GM12872 (cell line): ENCODE results near the gene HNRNPL.

Experiments used
- TF ChIP-seq, protein P1 (sequence below): IDR thresholded peaks from 3 replicates; pipeline ENCODE4 v1.5.1; 2011; ENCODE audit warnings: low read depth, mild to moderate bottlenecking, low read length, moderate library complexity; ENCODE audit not compliant: insufficient read depth

The HNRNPL gene

DNA sequence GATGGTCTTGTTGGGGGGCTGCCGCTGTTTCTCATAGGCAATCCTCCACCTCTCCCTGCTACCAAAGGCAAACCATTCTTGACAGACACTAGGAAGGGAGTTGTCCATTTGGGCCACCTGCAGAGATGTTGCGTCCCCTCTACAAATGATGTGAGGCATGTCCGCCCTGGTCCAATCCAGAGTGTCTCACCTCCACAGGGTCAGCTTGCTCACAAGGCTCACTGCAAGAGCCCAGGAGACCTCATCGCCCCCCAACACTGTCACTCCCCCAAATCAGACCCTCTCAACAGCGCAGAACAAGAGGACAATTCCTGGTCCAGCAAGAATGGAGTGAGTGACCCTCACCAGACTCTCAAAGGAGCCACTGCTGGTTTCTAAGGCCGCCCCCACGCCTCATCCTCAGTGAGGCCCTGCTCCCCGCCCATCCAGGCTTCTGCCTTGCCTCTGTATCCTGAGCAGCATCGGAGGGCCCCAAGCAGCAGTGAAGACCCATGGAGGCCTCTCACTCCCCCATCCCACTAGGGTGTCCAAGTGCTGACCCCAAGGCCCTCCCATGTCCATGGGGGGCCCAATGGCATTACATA lies 6.5 kb downstream of the HNRNPL start:
- TF ChIP-seq, protein P1, sequence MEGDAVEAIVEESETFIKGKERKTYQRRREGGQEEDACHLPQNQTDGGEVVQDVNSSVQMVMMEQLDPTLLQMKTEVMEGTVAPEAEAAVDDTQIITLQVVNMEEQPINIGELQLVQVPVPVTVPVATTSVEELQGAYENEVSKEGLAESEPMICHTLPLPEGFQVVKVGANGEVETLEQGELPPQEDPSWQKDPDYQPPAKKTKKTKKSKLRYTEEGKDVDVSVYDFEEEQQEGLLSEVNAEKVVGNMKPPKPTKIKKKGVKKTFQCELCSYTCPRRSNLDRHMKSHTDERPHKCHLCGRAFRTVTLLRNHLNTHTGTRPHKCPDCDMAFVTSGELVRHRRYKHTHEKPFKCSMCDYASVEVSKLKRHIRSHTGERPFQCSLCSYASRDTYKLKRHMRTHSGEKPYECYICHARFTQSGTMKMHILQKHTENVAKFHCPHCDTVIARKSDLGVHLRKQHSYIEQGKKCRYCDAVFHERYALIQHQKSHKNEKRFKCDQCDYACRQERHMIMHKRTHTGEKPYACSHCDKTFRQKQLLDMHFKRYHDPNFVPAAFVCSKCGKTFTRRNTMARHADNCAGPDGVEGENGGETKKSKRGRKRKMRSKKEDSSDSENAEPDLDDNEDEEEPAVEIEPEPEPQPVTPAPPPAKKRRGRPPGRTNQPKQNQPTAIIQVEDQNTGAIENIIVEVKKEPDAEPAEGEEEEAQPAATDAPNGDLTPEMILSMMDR, result no peak

DNA sequence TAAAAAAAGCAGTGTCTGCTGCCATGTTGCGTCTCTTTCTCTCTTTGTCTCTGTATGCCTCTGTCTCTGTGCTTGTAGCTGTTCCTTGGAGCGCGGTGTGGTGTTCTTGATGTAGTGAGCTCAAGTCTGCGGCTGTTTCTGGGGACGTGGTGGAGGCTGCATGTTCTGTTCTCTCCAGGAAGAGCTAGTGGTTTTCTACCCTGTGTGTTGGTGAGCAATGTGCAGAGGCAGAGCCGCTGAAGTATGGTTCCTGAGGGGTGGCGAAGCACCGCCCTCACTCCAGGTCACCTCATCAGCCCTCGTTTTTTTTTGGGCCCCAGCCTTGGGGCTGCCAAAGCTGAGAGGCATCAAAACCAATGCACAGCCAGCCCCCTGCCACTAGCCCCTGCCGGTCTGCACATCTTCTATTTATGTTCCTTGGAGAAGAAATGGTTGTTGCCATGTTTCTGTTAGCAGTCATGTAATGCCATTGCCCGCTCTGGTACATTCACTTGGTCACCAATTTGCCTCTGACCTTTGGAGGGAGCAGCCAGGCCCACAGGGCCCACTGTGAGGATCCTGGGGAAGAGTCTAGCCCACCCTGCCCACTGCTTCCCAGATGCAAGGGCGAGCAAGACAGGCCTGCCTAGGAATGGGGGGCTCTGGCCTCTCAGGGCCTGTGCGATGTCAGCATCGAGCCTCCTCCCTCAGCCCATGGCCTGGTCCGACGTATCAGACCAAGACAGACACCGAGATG lies 7.2 kb downstream of the HNRNPL start:
- TF ChIP-seq, protein P1, result no peak

DNA sequence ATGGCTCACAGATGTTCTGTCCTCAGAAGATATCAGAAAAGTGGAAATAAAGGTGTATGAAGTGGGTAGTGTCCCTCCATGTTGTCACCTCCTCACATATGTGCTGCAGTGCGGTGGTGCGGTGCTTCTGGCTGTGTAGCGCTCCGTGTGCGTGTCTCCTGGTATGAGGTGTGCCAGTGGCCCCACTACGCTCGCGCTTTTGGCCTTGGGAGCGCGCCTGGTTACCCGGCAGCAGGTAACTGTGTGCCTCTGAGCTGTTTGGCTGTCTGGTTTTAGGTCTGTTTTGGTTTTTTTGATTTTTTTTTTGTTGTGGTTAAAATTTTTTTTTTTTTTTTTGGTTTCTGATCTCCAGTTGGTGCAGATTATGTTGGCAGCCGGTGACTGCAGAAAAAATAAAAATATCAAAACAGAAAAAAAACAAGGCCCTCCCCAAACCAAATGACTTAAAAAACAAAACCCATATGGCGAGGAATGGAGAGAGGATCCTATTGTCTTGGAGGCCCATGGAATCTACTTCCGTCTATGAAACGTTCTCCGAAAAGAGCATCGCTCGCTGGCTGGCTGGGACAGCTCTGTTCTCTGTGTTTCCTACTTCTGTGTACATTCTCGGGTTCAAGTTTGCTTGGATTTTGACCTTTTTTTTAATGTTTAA lies 7.9 kb downstream of the HNRNPL start:
- TF ChIP-seq, protein P1, result no peak

DNA sequence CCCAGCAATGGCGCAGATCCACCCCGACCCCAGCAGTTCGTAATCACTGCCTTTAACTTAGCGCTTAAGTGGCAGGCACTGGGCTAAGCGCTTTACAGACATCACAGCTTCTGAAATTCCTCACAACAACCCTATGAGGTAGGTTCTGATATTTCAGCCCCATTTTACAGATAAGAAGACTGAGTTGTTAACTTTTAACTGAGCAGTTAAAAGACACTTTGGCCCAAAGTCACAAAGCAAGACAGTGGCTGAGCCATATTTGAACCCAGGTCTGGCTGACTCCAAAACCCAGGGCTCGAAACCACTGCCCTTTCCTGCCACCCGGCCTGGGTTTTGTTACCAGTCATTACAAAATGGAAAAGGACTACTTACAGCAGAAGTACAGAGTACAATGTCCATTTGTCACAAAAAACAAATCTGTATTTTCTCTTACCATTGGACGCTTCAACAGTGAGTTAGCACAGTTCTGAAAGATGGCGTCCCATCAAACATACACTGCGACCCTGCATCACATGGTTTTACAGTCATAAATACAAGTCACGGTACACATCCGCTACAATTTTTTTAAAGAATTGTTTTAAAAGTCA lies 8.5 kb downstream of the HNRNPL start:
- TF ChIP-seq, protein P1, result no peak

DNA sequence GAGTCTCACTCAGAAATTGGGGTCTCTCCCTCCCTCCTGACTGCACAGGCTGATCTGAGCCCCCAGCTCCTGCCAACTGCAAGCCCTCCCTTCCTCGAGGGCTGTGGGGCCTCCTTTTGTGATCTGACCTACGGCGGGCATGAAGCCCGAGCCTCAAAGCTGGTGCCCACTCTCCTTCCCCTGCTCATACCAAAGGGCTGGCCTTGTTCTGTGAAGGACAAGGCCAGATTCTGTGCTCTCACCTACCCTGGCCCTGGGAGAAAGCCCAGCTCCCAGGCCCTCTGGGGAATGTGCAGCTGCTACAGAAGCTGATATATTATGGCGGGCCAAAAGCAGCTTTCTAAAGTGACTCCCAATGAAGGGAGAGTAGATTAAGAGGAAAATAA lies 9.2 kb downstream of the HNRNPL start:
- TF ChIP-seq, protein P1, result no peak

DNA sequence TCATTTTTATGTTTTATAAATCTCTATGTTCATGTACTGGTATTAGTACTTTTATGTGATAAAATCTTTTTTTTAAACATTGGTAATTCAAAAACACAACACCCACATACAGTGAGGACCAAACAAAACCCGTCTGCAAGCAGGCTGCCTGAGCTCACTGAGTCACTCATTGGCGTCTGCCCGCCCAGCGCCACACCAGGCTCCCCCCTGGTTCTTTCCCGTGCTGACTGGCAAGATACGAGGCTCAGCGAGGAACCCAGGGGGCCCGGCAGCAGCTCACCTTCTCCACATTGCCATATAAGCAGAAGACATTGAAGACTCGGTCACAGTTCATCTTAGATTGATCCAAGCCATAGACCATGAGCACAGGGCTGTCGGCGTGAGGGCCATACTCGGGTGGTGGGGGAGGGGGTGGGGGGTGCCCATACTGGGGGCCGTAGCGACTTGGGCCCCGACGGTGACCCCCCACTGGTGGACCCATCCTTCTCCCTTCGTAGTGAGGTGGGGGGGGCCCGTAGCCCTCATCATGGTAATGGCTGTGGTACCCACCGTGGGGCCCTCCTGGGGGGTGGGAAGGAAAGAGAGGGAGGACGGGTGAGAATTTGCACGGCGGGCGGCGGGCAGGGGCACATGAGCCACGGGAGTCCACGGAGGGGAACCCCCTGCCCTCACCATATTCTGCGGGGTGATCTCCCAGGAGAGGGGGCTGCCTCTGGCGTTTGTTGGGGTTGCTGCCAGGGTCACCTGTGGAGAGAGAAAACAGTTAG lies 9.8 kb downstream of the HNRNPL start:
- TF ChIP-seq, protein P1, result no peak
